Fibroblast of lung (primary cell): ENCODE results near the gene NXPH1.

Experiments
- EZH2 ChIP-seq: IDR thresholded peaks from 2 replicates; pipeline ENCODE4 v1.5.1; 2012; ENCODE audit warnings: low read length, control low read depth, mild to moderate bottlenecking; ENCODE audit errors: missing control alignments
- TF ChIP-seq, protein P1 (sequence below), 2 donors: IDR thresholded peaks in 1 of 2; conservative IDR thresholded peaks in 1 of 2; 1 replicate in 1 of 2; 2 replicates in 1 of 2; pipeline ENCODE4 v1.5.1; 2011 to 2012; ENCODE audit warnings: low read length in 2 of 2, control low read depth in 1 of 2, inconsistent platforms in 1 of 2, low read depth in 1 of 2, mild to moderate bottlenecking in 1 of 2

- TF ChIP-seq, protein P1, sequence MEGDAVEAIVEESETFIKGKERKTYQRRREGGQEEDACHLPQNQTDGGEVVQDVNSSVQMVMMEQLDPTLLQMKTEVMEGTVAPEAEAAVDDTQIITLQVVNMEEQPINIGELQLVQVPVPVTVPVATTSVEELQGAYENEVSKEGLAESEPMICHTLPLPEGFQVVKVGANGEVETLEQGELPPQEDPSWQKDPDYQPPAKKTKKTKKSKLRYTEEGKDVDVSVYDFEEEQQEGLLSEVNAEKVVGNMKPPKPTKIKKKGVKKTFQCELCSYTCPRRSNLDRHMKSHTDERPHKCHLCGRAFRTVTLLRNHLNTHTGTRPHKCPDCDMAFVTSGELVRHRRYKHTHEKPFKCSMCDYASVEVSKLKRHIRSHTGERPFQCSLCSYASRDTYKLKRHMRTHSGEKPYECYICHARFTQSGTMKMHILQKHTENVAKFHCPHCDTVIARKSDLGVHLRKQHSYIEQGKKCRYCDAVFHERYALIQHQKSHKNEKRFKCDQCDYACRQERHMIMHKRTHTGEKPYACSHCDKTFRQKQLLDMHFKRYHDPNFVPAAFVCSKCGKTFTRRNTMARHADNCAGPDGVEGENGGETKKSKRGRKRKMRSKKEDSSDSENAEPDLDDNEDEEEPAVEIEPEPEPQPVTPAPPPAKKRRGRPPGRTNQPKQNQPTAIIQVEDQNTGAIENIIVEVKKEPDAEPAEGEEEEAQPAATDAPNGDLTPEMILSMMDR (conservative IDR thresholded peaks at IDR 0.05 in 1 of 2, IDR thresholded peaks at IDR 0.05 in 1 of 2; ENCODE audit: low read depth in 1 of 2, low read length in 2 of 2): no peak
- TF ChIP-seq EZH2: no peak
Observed at GRCh38 chr7:8640671-8641070, 207.3 kb downstream of the NXPH1 start.
